GM19193 (cell line): ENCODE data around the gene RGMA.

ENCODE experiments used
- POLR2A ChIP-seq: IDR thresholded peaks from 4 replicates; pipeline ENCODE4 v1.6.1; 2011; ENCODE audit not compliant: insufficient read depth, insufficient read length; ENCODE audit errors: extremely low read depth

Gene RGMA

GRCh38 chr15:93045191-93045785, 43.7 kb downstream of the RGMA start:
- TF ChIP-seq POLR2A, result no peak

GRCh38 chr15:93044301-93045190, 44.5 kb downstream of the RGMA start:
- no peak for TF ChIP-seq POLR2A

GRCh38 chr15:93043621-93044300, 45.2 kb downstream of the RGMA start:
- no peak for TF ChIP-seq POLR2A

- no peak for TF ChIP-seq POLR2A
Observed at GRCh38 chr15:93042691-93043378, 46.2 kb downstream of the RGMA start.

GRCh38 chr15:93042211-93042610, 46.8 kb downstream of the RGMA start:
- TF ChIP-seq POLR2A, result no peak

DNA sequence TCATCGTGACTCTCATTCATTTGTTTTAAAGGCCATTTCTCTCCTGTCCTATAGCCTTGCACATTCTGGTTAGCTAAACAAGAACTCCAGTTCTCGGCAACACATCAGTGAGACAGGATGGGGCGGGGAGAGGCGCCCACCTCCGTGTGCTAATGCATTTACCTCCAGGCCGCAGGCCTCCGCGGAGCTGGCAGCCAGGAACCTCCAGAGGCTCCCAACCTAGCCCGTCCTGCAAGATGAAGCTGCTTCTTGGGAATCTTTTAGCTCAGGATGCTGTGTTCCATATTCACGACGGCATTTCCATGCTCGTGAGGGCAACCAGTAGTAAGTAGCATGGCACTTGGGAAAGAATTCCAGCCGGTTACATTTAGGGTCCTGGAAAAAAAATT, 47.9 kb downstream of the RGMA start:
- no peak for TF ChIP-seq POLR2A

GRCh38 chr15:93040288-93041158, 48.5 kb downstream of the RGMA start:
- TF ChIP-seq POLR2A, result no peak

GRCh38 chr15:93037820-93038705, 50.9 kb downstream of the RGMA start:
- no peak for TF ChIP-seq POLR2A

- no peak for TF ChIP-seq POLR2A
Observed at GRCh38 chr15:93036951-93037819, 51.8 kb downstream of the RGMA start.

DNA sequence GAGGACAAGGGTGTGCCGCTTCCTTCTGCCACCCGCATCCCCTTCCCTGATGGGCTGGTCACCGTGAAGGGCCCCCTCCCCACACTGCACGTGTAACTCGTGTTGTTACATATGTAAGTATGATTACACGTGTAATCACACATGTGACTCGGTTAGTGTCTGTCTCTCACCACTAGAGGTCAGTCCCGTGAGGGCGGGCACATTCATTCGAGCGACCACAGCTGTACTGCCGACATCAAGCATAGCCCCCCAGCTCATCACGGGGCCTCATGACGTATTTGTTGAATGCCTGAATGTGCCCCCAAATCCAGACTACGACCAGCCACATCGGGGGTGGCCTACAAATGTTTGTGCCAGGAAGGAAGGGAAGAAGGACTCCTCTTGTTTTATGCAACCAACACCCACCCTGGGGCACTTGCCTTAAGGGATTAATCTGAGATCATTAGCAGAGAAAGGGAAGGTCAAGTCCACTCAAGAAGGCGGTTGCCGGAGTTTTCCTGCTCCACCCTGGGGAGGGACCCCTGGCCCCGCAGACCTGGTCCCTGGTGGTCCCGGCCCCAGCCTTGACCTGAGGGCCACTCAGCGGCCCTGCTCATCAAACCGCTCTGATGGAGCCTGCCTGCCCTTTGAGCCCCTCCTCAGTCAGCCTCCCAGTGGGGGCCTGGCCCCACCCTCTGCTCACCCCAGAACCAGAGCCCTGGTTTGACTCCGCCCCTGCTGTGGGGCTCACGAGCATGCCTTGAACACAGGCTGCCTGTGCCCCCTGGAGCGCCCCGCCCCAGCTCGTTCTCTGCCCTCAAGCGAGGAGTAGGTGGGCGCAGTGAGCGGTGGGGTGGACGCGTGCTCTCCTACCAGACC, 52.8 kb downstream of the RGMA start:
- no peak for TF ChIP-seq POLR2A

DNA sequence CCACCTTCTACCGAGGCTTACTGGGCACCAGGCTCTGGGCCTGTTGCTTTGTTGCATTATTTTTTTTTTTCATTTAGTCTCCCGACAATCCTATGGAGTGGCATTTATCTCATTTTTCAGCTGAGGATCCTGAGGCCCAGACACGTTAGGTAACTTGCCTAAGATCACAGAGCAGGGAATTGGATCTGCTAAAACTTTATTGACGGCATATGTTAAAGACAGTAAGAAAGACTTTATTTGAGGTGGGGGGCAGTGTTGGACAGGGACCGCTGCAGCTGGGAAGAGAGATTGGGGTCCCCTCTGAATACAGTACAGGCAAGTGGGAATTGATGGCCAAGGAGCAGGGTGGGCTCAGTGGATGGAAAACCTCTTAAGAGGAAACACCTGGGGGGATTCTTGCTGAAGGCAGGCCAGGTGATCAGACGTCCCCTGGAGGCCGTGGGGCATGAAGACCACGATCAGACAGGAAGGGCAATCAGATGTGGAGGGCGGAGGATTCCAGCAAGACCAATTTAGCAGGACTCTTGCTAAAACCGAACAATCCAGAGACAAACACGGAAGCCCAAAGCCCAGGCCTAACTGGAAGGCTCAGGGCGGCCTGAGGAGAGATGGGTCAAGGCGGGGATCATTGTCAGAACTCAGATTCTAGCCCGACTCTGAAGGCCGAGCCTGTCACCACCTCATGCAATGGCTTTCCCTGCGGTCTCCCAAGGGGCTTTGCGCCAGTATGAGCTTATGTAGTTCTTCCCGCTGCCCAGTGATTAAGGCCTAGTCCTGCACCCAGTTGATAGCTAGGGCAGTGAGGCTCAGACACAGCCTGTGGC, 53.7 kb downstream of the RGMA start:
- no peak for TF ChIP-seq POLR2A
